Trophoblast cell (in vitro differentiated cells and primary cell): ENCODE data around the gene E2F6.

ENCODE experiments used
- DNase-seq, 2 donors: peaks; one replicate each; pipeline ENCODE4 v3.0.0-alpha.2; 2016
- H2AFZ ChIP-seq: 2 replicates; pipeline ENCODE4 v1.6.1; 2013; ENCODE audit warnings: low read length, moderate library complexity, mild to moderate bottlenecking; ENCODE audit not compliant: insufficient read depth, poor library complexity
- H2AK5ac ChIP-seq: 2 replicates; pipeline ENCODE4 v1.6.1; 2013; ENCODE audit warnings: mild to moderate bottlenecking, low read length
- H2BK120ac ChIP-seq: 2 replicates; pipeline ENCODE4 v1.6.1; 2013; ENCODE audit warnings: low read length, mild to moderate bottlenecking, moderate library complexity; ENCODE audit not compliant: insufficient read depth, poor library complexity
- H2BK12ac ChIP-seq: 2 replicates; pipeline ENCODE4 v1.6.1; 2013; ENCODE audit warnings: mild to moderate bottlenecking, low read length, moderate library complexity
- H2BK5ac ChIP-seq: 2 replicates; pipeline ENCODE4 v1.6.1; 2013; ENCODE audit warnings: low read length, low read depth, moderate library complexity, mild to moderate bottlenecking; ENCODE audit not compliant: poor library complexity
- H3K14ac ChIP-seq: 2 replicates; pipeline ENCODE4 v1.6.1; 2013; ENCODE audit warnings: mild to moderate bottlenecking, low read length
- H3K18ac ChIP-seq: 2 replicates; pipeline ENCODE4 v1.6.1; 2013; ENCODE audit warnings: mild to moderate bottlenecking, low read length
- H3K23ac ChIP-seq: 2 replicates; pipeline ENCODE4 v1.6.1; 2013; ENCODE audit warnings: low read length
- H3K27ac ChIP-seq: 2 replicates; pipeline ENCODE4 v1.5.1; 2013; ENCODE audit warnings: low read depth, mild to moderate bottlenecking, inconsistent platforms, low read length, moderate library complexity
- H3K27me3 ChIP-seq: 2 replicates; pipeline ENCODE4 v1.6.1; 2013; ENCODE audit warnings: inconsistent platforms, mild to moderate bottlenecking, low read length, moderate library complexity; ENCODE audit not compliant: insufficient read depth
- H3K36me3 ChIP-seq, 2 experiments: 1 replicate in 1 of 2; 2 replicates in 1 of 2; pipeline ENCODE4 v1.6.1; 2013; ENCODE audit warnings: low read length in 2 of 2, mild to moderate bottlenecking in 2 of 2, moderate library complexity in 1 of 2; ENCODE audit not compliant: insufficient read depth in 2 of 2, control insufficient read depth in 1 of 2
- H3K4ac ChIP-seq: 2 replicates; pipeline ENCODE4 v1.6.1; 2013; ENCODE audit warnings: low read depth, mild to moderate bottlenecking, low read length, moderate library complexity
- H3K4me1 ChIP-seq, 2 experiments: 1 replicate in 1 of 2; 2 replicates in 1 of 2; pipeline ENCODE4 v1.6.1; 2013; ENCODE audit warnings: low read length in 2 of 2, mild to moderate bottlenecking in 2 of 2, moderate library complexity in 1 of 2; ENCODE audit not compliant: insufficient read depth in 2 of 2, control insufficient read depth in 1 of 2
- H3K4me2 ChIP-seq: 2 replicates; pipeline ENCODE4 v1.6.1; 2013; ENCODE audit warnings: inconsistent platforms, mild to moderate bottlenecking, low read length, moderate library complexity
- H3K4me3 ChIP-seq: 2 replicates; pipeline ENCODE4 v1.5.1; 2013; ENCODE audit warnings: mild to moderate bottlenecking, low read depth, low read length, inconsistent platforms
- H3K79me1 ChIP-seq: one replicate; pipeline ENCODE4 v1.6.1; 2013; ENCODE audit warnings: low read length
- H3K79me2 ChIP-seq: 2 replicates; pipeline ENCODE4 v1.6.1; 2013; ENCODE audit warnings: low read length, mild to moderate bottlenecking; ENCODE audit not compliant: control insufficient read depth, insufficient read depth, poor library complexity
- H3K9ac ChIP-seq: 2 replicates; pipeline ENCODE4 v1.6.1; 2013; ENCODE audit warnings: mild to moderate bottlenecking, low read length
- H3K9me3 ChIP-seq: 2 replicates; pipeline ENCODE4 v1.6.1; 2013; ENCODE audit warnings: low read depth, mild to moderate bottlenecking, control low read depth, inconsistent platforms, low read length; ENCODE audit not compliant: insufficient read depth
- H4K12ac ChIP-seq: 2 replicates; pipeline ENCODE4 v1.6.1; 2013; ENCODE audit warnings: low read depth, mild to moderate bottlenecking, low read length, moderate library complexity
- H4K8ac ChIP-seq: 2 replicates; pipeline ENCODE4 v1.6.1; 2013; ENCODE audit warnings: low read depth, mild to moderate bottlenecking, low read length, moderate library complexity
- H4K91ac ChIP-seq: one replicate; pipeline ENCODE4 v1.6.1; 2013; ENCODE audit warnings: low read depth, mild to moderate bottlenecking, low read length, moderate library complexity
- WGBS: extraction: QIAGEN DNeasy Blood & Tissue Kit; methylation state at CpG from one replicate; pipeline ENCODE4 v1.1.7; 2013; ENCODE audit warnings: missing lambda C conversion rate; ENCODE audit not compliant: insufficient read length, insufficient coverage; ENCODE audit errors: extremely low coverage; 5-methylcytosine and 5-hydroxymethylcytosine counted together

Gene E2F6

GRCh38 chr2:11444737-11445136 lies 21.2 kb downstream of the E2F6 start:
- Histone ChIP-seq H2BK12ac (no peak overlapping the region), H3K4me1 (no peaks in the 10 kb centered on the region), H3K79me1 (no peaks in the 10 kb centered on the region), H2BK120ac (no peak overlapping the region), H2AFZ (no peak overlapping the region), H3K9me3 (peaks cover 6% of the 10 kb centered on the region), H2BK5ac (no peak overlapping the region), H4K8ac (no peak overlapping the region), H4K12ac (no peak overlapping the region), H3K36me3 (peaks cover 20 to 42% of the 10 kb centered on the region in 2 experiments), H3K4me3 (no peak overlapping the region), H3K27ac (no peak overlapping the region), H4K91ac (no peak overlapping the region), H3K18ac (no peak overlapping the region), H3K23ac (no peak overlapping the region), H3K4me2 (no peak overlapping the region), H3K4ac (no peak overlapping the region), H2AK5ac (no peak overlapping the region), H3K9ac (peak overlapping the region; percentile 8), H3K27me3 (no peaks in the 10 kb centered on the region), H3K14ac (no peak overlapping the region), H3K79me2 (no peaks in the 10 kb centered on the region)
- no CpG with 5 or more reads among the region's 4 CpGs for WGBS
- DNase-seq, result no peak

GRCh38 chr2:11438555-11439080 lies 27.3 kb downstream of the E2F6 start:
- H4K12ac ChIP-seq, result no peak overlapping the region
- no peak overlapping the region for H3K27ac ChIP-seq
- no CpG with 5 or more reads among the region's 9 CpGs for WGBS
- no peak overlapping the region for H2BK12ac ChIP-seq
- H3K4me3 ChIP-seq, result no peak overlapping the region
- H3K4me2 ChIP-seq, result no peak overlapping the region
- H3K9me3 ChIP-seq, result peaks cover 11% of the 10 kb centered on the region
- H3K79me1 ChIP-seq, result no peaks in the 10 kb centered on the region
- no peak overlapping the region for H3K23ac ChIP-seq
- H3K27me3 ChIP-seq, result no peaks in the 10 kb centered on the region
- no peak overlapping the region for H3K9ac ChIP-seq
- no peaks in the 10 kb centered on the region for H3K79me2 ChIP-seq
- H3K4ac ChIP-seq, result no peak overlapping the region
- no peak overlapping the region for H2AFZ ChIP-seq
- H3K14ac ChIP-seq, result no peak overlapping the region
- H4K8ac ChIP-seq, result no peak overlapping the region
- no peak for DNase-seq
- no peak overlapping the region for H3K18ac ChIP-seq
- H3K4me1 ChIP-seq, result no peaks in the 10 kb centered on the region
- no peak overlapping the region for H2BK5ac ChIP-seq
- no peak overlapping the region for H2AK5ac ChIP-seq
- H3K36me3 ChIP-seq, result peaks cover 15 to 28% of the 10 kb centered on the region in 2 experiments
- no peak overlapping the region for H2BK120ac ChIP-seq
- H4K91ac ChIP-seq, result no peak overlapping the region

- Histone ChIP-seq H2AK5ac (no peak overlapping the region), H2AFZ (no peak overlapping the region), H3K23ac (no peak overlapping the region), H3K79me2 (no peaks in the 10 kb centered on the region), H3K27me3 (no peaks in the 10 kb centered on the region), H4K8ac (no peak overlapping the region), H3K79me1 (no peaks in the 10 kb centered on the region), H2BK5ac (no peak overlapping the region), H3K4me3 (no peak overlapping the region), H2BK12ac (no peak overlapping the region), H4K12ac (no peak overlapping the region), H3K4me2 (no peak overlapping the region), H3K18ac (no peak overlapping the region), H3K4me1 (no peaks in the 10 kb centered on the region), H3K9me3 (peaks cover 11% of the 10 kb centered on the region), H2BK120ac (no peak overlapping the region), H3K4ac (no peak overlapping the region), H3K14ac (no peak overlapping the region), H4K91ac (no peak overlapping the region), H3K9ac (no peak overlapping the region), H3K36me3 (peaks cover 14 to 27% of the 10 kb centered on the region in 2 experiments), H3K27ac (no peak overlapping the region)
- DNase-seq, result no peak
- WGBS, result no CpG with 5 or more reads among the region's 5 CpGs
These were observed 28.4 kb downstream of the E2F6 start for GRCh38 chr2:11437602-11438001.

GRCh38 chr2:11435036-11435435 lies 30.9 kb downstream of the E2F6 start:
- no peak overlapping the region for H2AK5ac ChIP-seq
- no peak overlapping the region for H4K12ac ChIP-seq

More at GRCh38 chr2:11435036-11435435, 30.9 kb downstream of the E2F6 start:
- Histone ChIP-seq H3K4me2 (no peak overlapping the region), H3K36me3 (peaks cover 8 to 15% of the 10 kb centered on the region in 2 experiments), H2BK120ac (no peak overlapping the region), H3K27ac (no peak overlapping the region), H3K18ac (no peak overlapping the region), H3K9me3 (peaks cover 6% of the 10 kb centered on the region), H3K4me3 (no peak overlapping the region), H3K79me2 (no peaks in the 10 kb centered on the region), H2BK5ac (no peak overlapping the region), H2AFZ (no peak overlapping the region), H3K9ac (no peak overlapping the region), H4K91ac (no peak overlapping the region), H3K27me3 (no peaks in the 10 kb centered on the region), H2BK12ac (no peak overlapping the region), H3K14ac (no peak overlapping the region), H3K23ac (no peak overlapping the region), H4K8ac (no peak overlapping the region), H3K79me1 (no peaks in the 10 kb centered on the region), H3K4ac (no peak overlapping the region), H3K4me1 (no peaks in the 10 kb centered on the region)
- DNase-seq, result no peak
- no CpG with 5 or more reads among the region's 8 CpGs for WGBS
